GM19351 (cell line): ENCODE results near the gene SMG7.
"Not testable (repeated sequence)": the region's sequence is repeated elsewhere in the genome, so short reads cannot be mapped to it uniquely, and the experiment has no call there.

Experiments used
- ATAC-seq: cut with Tn5 transposase; IDR thresholded peaks from one replicate; pipeline ENCODE4 v1.9.1; 2021; ENCODE audit warnings: mild to moderate bottlenecking, moderate library complexity; ENCODE audit not compliant: unreplicated experiment

The SMG7 gene

GRCh38 chr1:183472488-183473216 is at the start of gene SMG7:
Gene SMG7, plus strand, starts transcription at chr1:183472499. Its CDS starts 122 bp downstream, at chr1:183472621.
- ATAC-seq: peak; percentile 15

GRCh38 chr1:183423541-183423940 is 48.8 kb upstream of the SMG7 start:
- ATAC-seq: no peak

GRCh38 chr1:183424691-183425090 is 47.6 kb upstream of the SMG7 start:
- ATAC-seq: no peak

GRCh38 chr1:183427591-183427990 is 44.7 kb upstream of the SMG7 start:
- not testable (repeated sequence) for ATAC-seq

- no peak for ATAC-seq
Observed at GRCh38 chr1:183431840-183432547, 40.3 kb upstream of the SMG7 start.

GRCh38 chr1:183432548-183432875 is 39.8 kb upstream of the SMG7 start:
- no peak for ATAC-seq

GRCh38 chr1:183433703-183434102 is 38.6 kb upstream of the SMG7 start:
- no peak for ATAC-seq

GRCh38 chr1:183435497-183435896 is 36.8 kb upstream of the SMG7 start:
- no peak for ATAC-seq

- ATAC-seq: no peak
Observed at GRCh38 chr1:183438060-183438459, 34.2 kb upstream of the SMG7 start.

GRCh38 chr1:183443011-183443410 is 29.3 kb upstream of the SMG7 start:
- ATAC-seq: no peak

GRCh38 chr1:183443466-183443865 is 28.8 kb upstream of the SMG7 start:
- no peak for ATAC-seq

GRCh38 chr1:183444243-183444642 is 28.1 kb upstream of the SMG7 start:
- ATAC-seq: no peak

GRCh38 chr1:183449223-183449770 is 23.0 kb upstream of the SMG7 start:
- no peak for ATAC-seq

GRCh38 chr1:183450093-183450492 is 22.2 kb upstream of the SMG7 start:
- no peak for ATAC-seq

- no peak for ATAC-seq
Observed at GRCh38 chr1:183454377-183454776, 17.9 kb upstream of the SMG7 start.

- no peak for ATAC-seq
Observed at GRCh38 chr1:183456826-183457225, 15.5 kb upstream of the SMG7 start.

- no peak for ATAC-seq
Observed at GRCh38 chr1:183457449-183457848, 14.8 kb upstream of the SMG7 start.

- ATAC-seq: no peak
Observed at GRCh38 chr1:183460596-183460995, 11.7 kb upstream of the SMG7 start.

GRCh38 chr1:183461350-183461749 is 10.9 kb upstream of the SMG7 start:
- no peak for ATAC-seq

- ATAC-seq: no peak
Observed at GRCh38 chr1:183463566-183463965, 8.7 kb upstream of the SMG7 start.

- ATAC-seq: no peak
Observed at GRCh38 chr1:183466781-183467180, 5.5 kb upstream of the SMG7 start.

- ATAC-seq: no peak
Observed at GRCh38 chr1:183467687-183468086, 4.6 kb upstream of the SMG7 start.
